ENCODE measurements around the gene M1AP.

M1AP gene, protein sequence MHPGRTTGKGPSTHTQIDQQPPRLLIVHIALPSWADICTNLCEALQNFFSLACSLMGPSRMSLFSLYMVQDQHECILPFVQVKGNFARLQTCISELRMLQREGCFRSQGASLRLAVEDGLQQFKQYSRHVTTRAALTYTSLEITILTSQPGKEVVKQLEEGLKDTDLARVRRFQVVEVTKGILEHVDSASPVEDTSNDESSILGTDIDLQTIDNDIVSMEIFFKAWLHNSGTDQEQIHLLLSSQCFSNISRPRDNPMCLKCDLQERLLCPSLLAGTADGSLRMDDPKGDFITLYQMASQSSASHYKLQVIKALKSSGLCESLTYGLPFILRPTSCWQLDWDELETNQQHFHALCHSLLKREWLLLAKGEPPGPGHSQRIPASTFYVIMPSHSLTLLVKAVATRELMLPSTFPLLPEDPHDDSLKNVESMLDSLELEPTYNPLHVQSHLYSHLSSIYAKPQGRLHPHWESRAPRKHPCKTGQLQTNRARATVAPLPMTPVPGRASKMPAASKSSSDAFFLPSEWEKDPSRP

DNA sequence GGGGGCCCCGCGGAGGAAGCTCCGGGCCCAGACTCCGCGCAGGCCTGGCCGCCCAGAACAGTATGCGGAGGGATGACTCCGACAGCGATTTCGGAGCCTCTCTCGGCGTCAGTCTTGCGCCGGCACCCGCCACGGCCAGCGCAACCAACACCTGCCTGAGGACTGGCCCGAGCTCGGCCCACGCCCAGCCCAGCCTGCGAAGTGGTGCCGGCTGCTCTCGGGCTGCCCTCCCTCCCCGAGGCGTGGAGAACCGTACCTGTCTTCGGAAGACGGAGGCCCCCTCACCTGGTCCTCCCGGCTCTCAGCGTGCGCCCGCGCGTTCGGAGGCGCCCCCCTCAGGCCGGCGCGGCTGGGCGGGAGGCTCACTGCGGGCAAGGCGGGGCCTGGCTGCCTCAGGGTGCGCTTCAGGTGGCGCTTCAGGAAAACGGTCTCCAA lies at the start of gene M1AP:
Gene M1AP, minus strand, starts transcription at position 322 of the 435 bp plus-strand sequence. CDS start 8,055 bp downstream, outside the sequence.
- DNase-seq: no peak

- DNase-seq: no peak
Measured at GRCh38 chr2:74696829-74697228, 48.7 kb upstream of the M1AP start.

- DNase-seq: no peak
Measured at GRCh38 chr2:74695663-74696062, 47.5 kb upstream of the M1AP start.

DNA sequence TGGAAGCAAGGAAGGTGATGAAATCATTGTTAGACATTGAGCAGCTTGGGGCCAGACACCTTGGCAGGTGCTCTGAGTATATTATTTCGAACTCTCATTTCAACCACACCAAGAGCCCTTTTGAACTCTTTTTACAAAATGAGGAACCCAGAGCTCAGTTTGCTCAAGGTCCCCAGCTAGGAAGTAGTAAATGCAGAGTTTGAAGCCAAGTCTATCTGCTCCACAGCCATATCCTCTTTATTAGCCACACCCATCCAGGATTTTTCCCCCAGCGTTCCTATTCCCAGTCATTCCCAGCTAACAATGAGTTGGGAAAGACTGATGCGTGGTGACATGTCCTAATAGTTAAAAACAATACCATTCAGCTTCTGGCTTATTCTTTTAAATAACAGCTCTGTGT lies 46.2 kb upstream of the M1AP start:
- DNase-seq: no peak

- DNase-seq: no peak
Measured at GRCh38 chr2:74693668-74694067, 45.5 kb upstream of the M1AP start.

GRCh38 chr2:74693213-74693612 lies 45.1 kb upstream of the M1AP start:
- DNase-seq: no peak

- DNase-seq: no peak
Measured at GRCh38 chr2:74691929-74692328, 43.8 kb upstream of the M1AP start.

DNA sequence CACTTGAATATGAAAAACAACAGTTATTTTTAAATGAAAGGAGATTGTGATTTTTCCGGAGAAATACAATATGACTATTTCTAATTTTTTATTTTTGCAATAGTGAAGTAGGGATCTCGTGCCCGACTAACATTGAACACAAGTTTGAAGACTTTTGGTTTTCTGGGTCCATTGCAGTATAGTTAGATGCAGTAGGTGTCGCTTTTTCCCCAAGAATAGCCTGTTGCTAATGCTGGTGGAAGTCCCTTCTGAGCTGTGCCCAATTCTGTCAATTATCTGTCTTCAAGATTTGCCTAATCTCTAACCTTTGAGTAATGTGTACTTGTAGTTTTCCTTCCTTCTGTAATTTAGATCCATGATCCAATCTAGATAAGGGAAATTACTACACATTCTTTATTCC lies 42.4 kb upstream of the M1AP start:
- no peak for DNase-seq

DNA sequence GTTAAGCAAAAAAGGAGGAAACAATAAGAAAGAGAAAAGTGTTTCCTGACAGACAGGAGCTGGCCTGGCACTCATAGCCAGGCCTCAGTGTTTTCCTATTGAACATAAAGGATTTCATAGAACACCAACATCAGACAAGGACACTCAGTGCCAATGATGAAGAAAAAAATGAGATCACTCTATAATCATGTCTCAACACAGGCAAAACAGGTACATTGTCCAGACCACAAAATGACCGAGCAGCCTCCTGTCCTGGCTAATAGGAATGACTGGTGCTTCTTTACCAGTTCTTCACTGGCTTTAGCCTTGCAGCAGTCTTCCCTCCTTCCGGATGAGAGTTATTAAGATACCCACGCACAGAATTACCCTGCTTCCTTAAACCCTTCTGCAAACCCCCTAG lies 41.5 kb upstream of the M1AP start:
- DNase-seq: no peak

DNA sequence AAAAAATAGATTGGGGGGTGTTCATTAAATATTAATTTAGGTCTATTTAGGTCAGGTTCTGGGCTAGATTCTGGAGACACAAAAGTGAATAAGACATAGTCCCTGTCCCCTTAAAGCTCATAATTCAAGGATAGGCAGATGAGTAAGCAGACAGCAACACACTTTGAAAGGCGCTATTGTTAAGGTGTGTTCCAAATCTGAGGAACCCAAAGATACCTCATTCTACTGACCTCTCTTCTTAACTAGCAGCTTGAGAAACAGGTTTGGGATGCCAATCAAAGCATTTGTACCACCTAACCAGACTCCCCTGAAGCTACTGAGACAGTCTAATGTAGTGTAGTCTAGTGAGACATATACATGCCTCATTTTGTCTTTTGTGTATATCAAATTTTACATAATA lies 40.8 kb upstream of the M1AP start:
- DNase-seq: no peak

GRCh38 chr2:74685408-74685807 lies 37.3 kb upstream of the M1AP start:
- DNase-seq: no peak

DNA sequence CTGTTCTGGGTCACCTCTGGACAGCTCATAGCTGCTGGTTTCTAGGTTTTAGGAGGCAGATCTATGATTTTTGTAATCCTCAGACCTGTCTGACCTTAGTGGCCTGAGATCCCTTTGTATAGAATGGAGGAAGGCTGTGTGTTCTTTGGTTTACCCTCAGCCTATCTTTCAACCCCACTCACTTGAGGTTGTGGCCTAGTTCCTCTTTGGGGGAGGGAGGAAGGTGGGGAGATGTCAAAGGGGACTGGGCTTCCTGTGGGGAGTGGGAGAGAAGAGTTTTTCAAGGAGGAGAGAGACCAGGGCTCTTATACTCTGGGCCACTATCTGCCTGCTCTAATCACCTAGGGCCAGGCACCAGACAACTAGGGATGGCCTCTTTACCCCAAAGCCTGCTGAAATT lies 34.4 kb upstream of the M1AP start:
- DNase-seq: no peak

GRCh38 chr2:74679615-74680014 lies 31.5 kb upstream of the M1AP start:
- no peak for DNase-seq

- DNase-seq: no peak
Measured at GRCh38 chr2:74676331-74676730, 28.2 kb upstream of the M1AP start.

- no peak for DNase-seq
Measured at GRCh38 chr2:74675090-74675489, 27.0 kb upstream of the M1AP start.

GRCh38 chr2:74673826-74674528 lies 25.8 kb upstream of the M1AP start:
- no peak for DNase-seq

DNA sequence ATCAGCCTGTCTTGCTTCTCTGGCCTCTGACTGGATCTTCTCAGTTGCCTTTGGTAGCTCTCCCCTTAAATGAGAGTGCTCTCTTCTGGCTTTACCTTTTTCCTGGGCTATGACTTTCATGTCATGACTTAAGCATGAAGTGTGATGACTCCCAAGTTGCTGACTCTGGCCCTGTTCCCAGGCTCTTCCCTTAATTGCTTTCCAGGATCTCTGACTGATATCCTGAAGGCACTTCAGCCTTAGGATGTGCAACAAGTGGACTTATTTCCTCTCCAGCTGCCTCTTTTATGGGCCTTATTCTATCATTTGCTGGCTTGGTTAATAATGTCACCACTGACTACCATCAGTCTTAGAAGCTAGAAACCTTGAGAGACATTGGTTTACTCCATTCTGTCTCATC lies 23.3 kb upstream of the M1AP start:
- DNase-seq: no peak

- no peak for DNase-seq
Measured at GRCh38 chr2:74670263-74670662, 22.1 kb upstream of the M1AP start.

DNA sequence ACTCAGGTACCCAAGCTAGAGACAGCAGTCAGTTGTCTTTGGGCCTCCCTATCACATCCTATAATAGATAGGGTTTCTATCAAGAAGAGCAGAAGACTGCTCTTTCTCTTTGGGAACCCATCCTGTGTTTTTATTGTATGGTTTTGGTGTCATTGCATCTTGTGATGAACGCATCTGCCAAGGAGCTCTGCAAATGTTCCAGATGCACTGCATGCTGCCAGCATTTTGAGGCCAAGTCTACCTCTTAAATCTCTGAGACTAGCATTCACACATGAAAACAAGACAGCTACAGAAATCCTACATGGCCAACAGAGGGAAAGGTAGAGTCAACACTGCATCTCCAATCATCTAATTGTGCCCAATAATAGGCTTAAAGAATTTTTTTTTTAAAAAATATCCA lies 20.0 kb upstream of the M1AP start:
- no peak for DNase-seq

DNA sequence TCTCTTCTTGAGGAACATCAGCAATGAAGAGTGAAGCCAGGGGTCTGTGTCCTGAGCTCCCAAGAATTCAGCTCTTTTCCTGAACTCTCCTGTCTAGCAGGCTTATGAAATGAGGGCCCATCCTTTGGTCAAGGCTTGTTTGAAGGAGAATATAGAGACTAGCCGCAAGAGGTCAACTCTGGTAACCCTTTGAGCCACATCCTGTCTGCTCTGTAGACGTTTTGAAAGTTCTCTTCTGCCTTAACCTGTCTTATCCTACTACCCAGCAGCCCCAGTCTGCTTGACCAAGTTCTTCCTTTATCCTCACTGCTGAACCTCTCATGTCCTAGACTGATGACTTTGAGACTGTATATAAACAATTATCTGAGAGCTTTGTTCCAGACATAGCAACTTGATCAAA lies 11.3 kb upstream of the M1AP start:
- no peak for DNase-seq

GRCh38 chr2:74658516-74658915 lies 10.4 kb upstream of the M1AP start:
- no peak for DNase-seq

- no peak for DNase-seq
Measured at GRCh38 chr2:74655579-74655978, 7.4 kb upstream of the M1AP start.

GRCh38 chr2:74653985-74654882 lies 6.1 kb upstream of the M1AP start, which contains the start of gene SEMA4F:
TSS of gene SEMA4F (plus strand) at chr2:74654247. CDS start at chr2:74654377, 130 bp downstream.
- DNase-seq: peak; percentile 97
